ENCODE data around the gene ETFB.

DNA sequence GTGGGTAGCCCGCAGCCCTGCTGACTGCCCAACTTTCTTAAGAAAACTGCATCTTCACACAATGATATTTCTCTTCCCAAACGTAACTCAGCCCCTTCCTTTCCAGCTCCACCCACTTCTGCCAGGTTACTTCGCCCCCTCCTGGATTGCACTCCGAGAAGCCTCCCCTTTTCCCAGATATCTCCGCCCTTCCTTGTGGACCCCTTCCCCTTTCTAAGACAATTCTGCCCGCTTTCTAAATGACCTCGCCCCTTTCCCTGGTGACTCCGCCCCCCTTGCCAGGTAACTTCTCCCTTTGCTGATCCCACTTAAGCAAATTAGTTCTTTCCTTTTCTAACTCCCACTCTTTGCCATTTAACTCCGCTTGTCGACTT is 26.9 kb downstream of the ETFB start:
- TF ChIP-seq, protein P1, sequence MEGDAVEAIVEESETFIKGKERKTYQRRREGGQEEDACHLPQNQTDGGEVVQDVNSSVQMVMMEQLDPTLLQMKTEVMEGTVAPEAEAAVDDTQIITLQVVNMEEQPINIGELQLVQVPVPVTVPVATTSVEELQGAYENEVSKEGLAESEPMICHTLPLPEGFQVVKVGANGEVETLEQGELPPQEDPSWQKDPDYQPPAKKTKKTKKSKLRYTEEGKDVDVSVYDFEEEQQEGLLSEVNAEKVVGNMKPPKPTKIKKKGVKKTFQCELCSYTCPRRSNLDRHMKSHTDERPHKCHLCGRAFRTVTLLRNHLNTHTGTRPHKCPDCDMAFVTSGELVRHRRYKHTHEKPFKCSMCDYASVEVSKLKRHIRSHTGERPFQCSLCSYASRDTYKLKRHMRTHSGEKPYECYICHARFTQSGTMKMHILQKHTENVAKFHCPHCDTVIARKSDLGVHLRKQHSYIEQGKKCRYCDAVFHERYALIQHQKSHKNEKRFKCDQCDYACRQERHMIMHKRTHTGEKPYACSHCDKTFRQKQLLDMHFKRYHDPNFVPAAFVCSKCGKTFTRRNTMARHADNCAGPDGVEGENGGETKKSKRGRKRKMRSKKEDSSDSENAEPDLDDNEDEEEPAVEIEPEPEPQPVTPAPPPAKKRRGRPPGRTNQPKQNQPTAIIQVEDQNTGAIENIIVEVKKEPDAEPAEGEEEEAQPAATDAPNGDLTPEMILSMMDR (IDR thresholded peaks at IDR 0.05): no peak
- no peak for TF ChIP-seq POLR2AphosphoS5 (IDR thresholded peaks at IDR 0.05; ENCODE audit: low read depth, low read length)
- TF ChIP-seq, protein P2, sequence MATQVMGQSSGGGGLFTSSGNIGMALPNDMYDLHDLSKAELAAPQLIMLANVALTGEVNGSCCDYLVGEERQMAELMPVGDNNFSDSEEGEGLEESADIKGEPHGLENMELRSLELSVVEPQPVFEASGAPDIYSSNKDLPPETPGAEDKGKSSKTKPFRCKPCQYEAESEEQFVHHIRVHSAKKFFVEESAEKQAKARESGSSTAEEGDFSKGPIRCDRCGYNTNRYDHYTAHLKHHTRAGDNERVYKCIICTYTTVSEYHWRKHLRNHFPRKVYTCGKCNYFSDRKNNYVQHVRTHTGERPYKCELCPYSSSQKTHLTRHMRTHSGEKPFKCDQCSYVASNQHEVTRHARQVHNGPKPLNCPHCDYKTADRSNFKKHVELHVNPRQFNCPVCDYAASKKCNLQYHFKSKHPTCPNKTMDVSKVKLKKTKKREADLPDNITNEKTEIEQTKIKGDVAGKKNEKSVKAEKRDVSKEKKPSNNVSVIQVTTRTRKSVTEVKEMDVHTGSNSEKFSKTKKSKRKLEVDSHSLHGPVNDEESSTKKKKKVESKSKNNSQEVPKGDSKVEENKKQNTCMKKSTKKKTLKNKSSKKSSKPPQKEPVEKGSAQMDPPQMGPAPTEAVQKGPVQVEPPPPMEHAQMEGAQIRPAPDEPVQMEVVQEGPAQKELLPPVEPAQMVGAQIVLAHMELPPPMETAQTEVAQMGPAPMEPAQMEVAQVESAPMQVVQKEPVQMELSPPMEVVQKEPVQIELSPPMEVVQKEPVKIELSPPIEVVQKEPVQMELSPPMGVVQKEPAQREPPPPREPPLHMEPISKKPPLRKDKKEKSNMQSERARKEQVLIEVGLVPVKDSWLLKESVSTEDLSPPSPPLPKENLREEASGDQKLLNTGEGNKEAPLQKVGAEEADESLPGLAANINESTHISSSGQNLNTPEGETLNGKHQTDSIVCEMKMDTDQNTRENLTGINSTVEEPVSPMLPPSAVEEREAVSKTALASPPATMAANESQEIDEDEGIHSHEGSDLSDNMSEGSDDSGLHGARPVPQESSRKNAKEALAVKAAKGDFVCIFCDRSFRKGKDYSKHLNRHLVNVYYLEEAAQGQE (IDR thresholded peaks at IDR 0.05; ENCODE audit: insufficient read depth in 1 of 2, low read depth in 2 of 2, low read length in 1 of 2): no peak

Measured in Panc1 (cell line).